Cortex of kidney (tissue), 1 donor: Measurements from ENCODE around the gene MPV17.
"Not testable (repeated sequence)": the region's sequence is repeated elsewhere in the genome, so short reads cannot be mapped to it uniquely, and the experiment has no call there.

Source experiments
- DNase-seq: peaks from one replicate; lab custom pipeline; 2025; lab: John Stamatoyannopoulos, UW

Gene MPV17

DNA sequence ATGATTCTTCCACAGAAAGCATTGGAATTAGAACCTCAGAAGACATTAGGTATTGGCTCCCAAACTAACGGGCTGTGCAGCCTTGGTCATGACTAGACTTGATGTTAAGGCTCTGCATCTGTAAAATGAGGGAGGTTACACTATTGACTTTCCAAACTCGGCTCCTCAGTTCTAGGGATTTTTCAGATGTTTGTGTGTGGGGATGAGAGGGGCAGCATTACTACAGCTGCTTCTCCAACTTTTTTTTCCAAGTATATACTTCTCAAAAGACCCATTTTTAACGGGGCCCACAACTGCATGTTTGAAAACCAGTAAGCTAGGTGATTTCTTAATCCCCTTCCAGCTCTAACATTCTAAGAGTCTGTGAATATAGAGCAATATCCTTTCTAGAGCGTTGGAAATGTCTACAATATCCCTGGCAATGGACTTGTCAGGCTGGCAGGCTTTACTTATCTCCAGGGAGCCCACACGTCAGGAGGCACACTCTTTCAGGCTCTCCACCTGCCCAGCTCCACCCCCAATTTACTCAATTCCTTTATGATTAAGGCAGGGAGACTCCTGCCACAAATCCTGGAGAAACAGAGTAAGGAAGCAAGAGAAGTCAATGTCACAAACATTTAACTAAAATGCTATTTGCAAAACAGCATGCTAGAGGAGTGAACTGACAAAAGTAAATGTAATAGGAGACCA lies 844 bp upstream of the MPV17 start:
- no peak for DNase-seq

GRCh38 chr2:27322301-27322765 lies 564 bp downstream of the MPV17 start:
- no peak for DNase-seq

DNA sequence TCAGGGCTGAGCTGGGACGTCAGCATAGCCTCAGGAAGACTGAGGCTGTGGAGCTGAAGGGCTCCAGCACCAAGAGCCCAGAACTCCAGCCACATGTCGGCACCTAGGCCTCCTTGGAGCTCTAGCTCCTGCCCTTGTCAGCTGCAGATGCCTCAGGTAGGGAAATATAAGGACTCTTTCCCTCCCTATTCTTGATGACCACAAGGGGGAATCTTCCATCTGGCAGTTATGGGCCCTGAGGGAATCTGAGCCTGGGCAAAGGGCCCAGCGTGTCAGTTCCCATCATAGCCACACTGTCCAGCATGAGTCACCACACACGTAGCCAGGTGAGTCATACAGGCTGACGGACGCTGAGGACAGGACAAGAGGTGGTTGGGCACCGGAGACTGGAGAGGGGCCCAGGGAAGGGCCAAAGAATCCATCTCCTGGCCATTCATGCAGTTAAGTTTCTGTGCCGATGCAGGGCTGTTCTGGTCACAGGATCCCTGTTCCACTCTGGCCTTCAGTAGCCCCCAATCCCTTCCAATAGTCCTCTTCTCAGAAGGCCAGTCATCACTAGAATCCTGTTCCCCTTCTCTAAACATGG lies 1.8 kb downstream of the MPV17 start:
- no peak for DNase-seq

DNA sequence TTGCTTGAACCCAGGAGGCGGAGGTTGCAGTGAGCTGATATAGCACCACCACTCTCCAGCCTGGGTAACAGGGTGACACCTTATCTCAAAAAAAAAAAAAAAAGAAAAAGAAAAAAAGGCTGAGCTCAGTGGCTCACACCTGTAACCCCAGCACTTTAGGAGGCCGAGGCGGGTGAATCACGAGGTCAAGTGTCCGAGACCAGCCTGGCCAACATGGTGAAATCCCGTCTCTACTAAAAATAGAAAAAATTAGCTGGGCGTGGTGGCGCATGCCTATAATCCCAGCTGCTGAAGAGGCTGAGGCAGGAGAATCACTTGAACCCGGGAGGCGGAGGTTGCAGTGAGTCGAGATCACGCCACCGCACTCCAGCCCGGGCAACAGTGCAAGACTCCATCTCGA lies 3.1 kb downstream of the MPV17 start:
- DNase-seq, result not testable (repeated sequence)

DNA sequence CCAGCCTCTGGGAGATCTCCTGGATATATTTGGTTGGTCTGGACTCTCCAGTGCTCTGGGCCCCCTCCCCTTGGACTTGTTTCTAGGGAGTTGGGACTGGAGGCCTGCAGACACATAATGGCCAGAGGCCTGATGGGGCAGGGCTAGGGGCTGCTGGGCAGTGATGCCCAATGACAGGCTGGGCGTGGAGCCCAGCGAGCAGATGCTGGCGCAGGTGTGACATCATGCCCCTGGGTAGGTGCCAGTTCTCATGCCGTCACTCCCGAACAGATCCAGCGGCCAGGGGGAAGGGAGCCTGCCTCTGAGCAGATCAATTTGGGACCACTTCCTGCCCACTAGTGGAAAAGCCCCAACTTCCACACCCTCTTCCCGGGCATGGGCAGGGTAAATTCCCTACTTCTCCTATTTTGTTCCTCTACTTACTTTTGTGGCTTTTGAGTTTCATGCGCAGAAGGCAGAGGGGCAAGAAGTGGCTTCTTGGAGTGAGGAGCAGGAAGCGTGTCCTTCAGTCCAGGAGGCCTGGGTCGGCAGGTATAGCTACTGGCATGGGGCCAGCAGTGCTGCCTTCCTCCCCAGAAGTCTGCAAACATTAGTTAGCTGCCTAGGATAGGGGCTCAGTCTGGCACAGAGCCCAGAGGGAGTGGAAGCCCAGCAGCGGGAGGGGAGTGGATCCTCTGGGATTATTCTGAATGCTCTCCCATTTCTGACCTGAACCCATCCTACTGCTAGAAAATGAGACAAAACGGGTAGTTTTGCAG lies 6.1 kb downstream of the MPV17 start:
- DNase-seq, result no peak

GRCh38 chr2:27315122-27315521 lies 7.8 kb downstream of the MPV17 start:
- DNase-seq, result no peak

DNA sequence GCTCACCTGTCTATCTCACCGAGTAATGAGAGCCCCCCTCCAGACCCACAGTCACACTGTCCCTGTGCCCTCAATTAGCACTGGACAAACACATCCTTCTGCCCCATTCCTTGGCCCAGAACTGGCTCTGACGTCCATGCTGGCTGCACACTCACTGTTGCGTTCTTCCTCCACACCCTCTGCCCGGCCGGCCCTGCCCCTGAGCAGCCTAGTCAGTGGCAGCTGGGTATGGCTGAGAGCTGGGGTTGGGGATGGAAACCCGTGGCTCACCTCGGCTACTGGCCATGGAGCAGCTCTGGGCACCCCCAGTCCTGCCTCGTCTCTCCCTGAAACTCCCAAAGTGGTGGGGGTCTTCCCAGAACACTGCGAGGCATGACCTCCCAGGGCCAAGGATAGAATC lies 8.2 kb downstream of the MPV17 start:
- DNase-seq, result no peak

- no peak for DNase-seq
These were observed 8.8 kb downstream of the MPV17 start for GRCh38 chr2:27313882-27314645.

- DNase-seq, result no peak
These were observed 10.7 kb downstream of the MPV17 start for GRCh38 chr2:27312152-27312551.

DNA sequence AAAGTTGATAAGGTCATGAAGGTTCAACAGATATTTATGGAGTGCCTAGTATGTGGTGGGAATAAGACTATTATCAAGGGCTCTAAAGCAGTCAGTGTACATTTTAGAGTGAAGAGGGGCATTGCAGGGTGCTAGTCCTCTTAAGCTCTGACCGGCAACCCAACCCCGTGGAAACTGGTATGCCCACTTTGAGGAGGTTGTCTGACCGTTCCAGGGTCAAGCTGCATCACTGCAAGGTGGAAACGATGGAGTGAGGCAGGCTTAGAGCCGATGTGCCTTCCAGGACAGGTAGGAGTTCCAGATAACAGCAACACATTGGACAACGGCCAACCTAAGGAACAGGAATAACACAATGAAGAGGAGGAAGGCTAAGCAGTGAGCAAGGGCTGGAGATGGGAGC lies 13.2 kb downstream of the MPV17 start:
- DNase-seq, result no peak

- no peak for DNase-seq
These were observed 14.5 kb downstream of the MPV17 start, which contains the start of gene UCN for GRCh38 chr2:27308359-27308881. Gene UCN (minus strand): TSS chr2:27308445. CDS start chr2:27307895, 550 bp downstream.

DNA sequence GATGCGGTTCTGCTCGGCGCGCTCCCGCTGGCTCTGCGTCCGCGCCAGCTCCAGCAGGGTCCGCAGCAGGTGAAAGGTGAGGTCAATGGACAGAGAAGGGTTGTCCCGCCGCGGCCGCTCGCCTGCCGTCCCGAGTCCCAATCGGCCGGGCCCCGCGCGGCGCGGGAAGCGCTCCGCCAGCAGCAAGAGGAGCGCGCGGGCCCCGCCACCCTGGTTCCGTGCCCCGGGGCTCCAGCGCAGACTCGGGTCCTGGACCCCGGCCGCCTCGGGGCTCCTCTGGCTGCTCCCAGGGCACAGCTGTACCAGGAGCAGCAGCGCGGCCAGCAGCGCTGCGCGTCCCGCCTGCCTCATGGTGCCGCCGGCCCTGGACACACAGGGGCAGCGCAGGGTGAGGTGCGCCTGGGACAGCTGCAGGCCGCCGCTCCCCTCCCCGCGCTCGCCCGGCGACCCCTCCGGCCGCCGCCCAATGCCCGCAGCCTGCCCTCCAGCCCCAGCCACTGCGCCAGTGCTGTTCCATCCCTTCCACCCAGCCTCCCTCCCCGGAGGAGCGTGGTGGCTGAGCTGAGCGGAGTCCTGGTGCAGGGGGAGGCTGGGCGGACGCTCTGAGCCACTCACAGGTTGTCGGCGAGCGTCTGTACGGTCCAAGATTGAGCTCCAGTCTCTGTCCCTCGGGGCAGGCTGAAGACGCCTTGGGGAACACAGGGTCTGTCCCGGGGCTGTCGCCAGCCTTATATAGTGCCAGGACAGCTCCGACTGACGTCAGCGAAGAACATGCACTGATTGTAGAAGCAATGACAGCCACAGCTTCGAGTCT lies 15.1 kb downstream of the MPV17 start:
- DNase-seq, result no peak

GRCh38 chr2:27307287-27307544 lies 15.7 kb downstream of the MPV17 start:
- no peak for DNase-seq

DNA sequence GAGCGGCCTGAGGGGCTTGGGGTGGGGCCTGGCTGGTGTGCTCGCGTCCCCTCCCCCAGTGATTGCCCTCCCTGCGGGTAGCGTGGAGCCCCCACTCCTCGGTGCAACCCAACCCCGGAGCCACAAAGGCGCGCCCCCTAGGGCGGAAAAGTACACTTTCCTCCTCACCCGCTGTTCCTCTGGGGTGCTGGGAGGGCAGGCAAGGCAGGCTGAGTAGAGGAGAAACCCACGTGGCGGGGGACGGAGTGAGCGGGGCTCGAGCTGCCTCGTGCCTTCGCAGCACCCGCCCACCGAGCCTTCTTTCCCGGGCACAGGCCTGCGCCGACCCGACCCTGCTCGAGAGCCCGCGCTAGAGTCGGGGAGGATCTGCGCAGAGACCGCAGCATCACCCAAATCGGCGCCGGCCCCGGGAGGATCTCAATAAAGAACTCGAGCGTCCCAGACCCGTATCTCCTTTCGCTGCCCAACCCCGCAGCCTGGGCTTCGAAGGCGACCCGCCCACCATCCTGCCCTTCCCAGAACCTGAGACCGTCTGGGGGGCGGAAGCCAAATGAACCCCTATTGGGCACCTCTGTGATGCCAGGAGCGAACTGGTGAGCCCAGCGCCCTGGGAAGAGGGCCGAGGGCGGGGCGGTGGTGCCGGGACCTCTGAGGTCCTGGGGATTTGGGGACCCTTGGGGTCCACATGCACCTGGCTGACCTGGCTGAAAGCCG lies 16.2 kb downstream of the MPV17 start:
- no peak for DNase-seq

DNA sequence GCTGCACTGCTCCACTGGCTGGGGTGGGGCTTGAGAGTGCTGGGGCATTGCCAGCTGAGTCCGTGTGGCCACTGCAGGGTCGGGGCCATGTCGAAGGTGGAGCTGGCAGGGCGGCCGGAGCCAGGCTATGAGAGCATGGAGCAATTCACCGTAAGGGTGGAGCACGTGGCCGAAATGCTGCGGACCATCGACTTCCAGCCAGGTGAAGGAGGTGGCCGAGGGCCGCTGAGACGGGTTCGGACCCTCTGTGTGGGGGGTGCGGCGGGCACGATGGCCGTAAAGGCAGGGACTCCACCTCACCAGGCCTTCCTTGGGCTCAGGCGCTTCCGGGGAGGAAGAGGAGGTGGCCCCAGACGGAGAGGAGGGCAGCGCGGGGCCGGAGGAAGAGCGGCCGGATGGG lies 16.8 kb downstream of the MPV17 start:
- DNase-seq, result no peak

DNA sequence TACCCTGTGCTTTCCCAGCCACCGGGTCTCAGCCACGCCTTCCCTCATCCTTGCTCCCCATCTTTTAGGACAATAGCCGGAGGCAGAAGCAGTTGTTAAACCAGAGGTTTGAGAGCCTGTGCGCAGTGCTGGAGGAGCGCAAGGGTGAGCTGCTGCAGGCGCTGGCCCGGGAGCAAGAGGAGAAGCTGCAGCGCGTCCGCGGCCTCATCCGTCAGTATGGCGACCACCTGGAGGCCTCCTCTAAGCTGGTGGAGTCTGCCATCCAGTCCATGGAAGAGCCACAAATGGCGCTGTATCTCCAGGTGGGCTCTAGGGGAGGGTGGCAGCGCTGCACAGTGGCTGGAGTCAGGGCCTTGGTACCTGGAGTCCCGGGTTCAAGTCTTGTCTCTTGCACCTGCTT lies 17.4 kb downstream of the MPV17 start:
- no peak for DNase-seq

DNA sequence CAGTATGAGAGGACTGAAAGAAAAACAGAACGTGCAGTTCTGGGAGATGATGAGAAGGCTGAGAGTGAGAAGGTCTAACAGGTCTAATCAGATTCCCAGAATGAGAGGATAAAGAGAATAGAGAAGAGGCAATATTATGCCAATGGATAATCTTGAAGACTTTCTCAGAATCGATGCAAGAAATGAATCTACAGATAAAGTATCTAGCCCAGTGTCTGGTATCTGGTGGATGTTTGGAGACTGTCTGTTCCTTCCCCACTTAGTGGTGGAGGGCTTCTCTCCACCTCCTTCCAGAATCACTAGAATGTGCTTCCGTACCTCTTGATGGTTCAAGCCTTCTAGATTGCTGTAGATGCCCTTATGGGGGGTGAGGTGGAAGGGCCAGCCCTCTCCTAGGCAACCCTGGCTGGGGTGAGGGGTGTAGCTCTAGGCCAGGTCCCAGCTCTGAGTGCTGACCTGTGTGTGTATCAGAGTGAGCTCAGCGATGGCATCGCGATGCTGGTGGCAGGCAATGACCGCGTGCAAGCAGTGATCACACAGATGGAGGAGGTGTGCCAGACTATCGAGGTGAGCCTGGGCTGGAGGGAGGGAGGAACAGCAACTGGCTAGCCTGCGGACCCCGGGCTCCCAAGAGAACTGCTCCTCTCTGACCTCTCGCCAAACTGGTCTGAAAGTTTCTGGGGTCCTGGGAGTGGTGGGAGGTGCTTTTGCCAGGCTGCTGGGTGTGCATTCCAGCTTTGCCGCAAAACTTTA lies 18.2 kb downstream of the MPV17 start:
- no peak for DNase-seq

- DNase-seq, result no peak
These were observed 19.5 kb downstream of the MPV17 start for GRCh38 chr2:27303093-27304025.

DNA sequence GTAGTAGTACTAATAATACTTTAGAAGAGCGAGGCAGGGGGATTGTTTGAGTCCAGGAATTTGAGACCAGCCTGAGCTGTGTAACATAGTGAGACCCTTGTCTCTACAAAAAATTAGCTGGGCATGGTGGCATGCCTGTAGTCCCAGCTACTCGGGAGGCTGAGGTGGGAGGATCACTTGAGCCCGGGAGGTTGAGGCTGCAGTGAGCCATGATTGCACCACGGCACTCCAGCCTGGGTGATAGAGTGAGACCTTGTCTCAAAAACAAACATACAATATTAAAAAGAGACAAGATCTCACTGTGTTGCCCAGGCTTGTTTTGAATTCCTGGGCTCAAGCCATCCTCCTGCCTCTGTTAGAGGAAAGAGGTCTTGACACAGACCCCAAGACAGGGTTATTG lies 22.3 kb downstream of the MPV17 start:
- DNase-seq, result not testable (repeated sequence)
